Heart left ventricle (tissue), 16 donors: ENCODE results near the gene TRAPPC3L. TPM values are rescaled to one million over a fixed set of nuclear protein-coding genes. Genes with fewer than 3 reads are reported as not detected.
A peak's percentile ranks its signal among the peaks of the same experiment; 100 is the strongest.

ENCODE experiments used
- ATAC-seq, 4 donors: fragments of 200-7000 bp; cut with Tn5 transposase; one replicate each; pipeline ENCODE4 v1.9.1; 2020 to 2022; ENCODE audit warnings: moderate library complexity in 4 of 4, mild to moderate bottlenecking in 3 of 4, moderate number of reproducible peaks in 1 of 4
- DNase-seq, 5 donors: peaks; one replicate each; pipeline ENCODE4 v3.0.0-alpha.2; 2020
- H3K27ac ChIP-seq, 12 donors: fragments of 200-600 bp; sonication (generic) in 4 of 12; one replicate each; pipeline versions ENCODE4 v1.5.0 to v1.8.0; 2016 to 2022; ENCODE audit warnings: mild to moderate bottlenecking in 2 of 12
- H3K27me3 ChIP-seq, 9 donors: fragments of 200-600 bp; sonication (generic) in 2 of 9; one replicate each; pipeline versions ENCODE4 v1.5.1 to v1.8.0; 2016 to 2022; ENCODE audit warnings: mild to moderate bottlenecking in 3 of 9
- H3K36me3 ChIP-seq, 9 donors: fragments of 200-600 bp; sonication (generic) in 2 of 9; one replicate each; pipeline versions ENCODE4 v1.5.0 to v1.8.0; 2018 to 2022; ENCODE audit warnings: mild to moderate bottlenecking in 2 of 9
- H3K4me1 ChIP-seq, 12 donors: fragments of 200-600 bp; sonication (generic) in 4 of 12; one replicate each; pipeline versions ENCODE4 v1.5.0 to v1.8.0; 2016 to 2022; ENCODE audit warnings: mild to moderate bottlenecking in 3 of 12
- H3K4me3 ChIP-seq, 12 donors: fragments of 200-600 bp; sonication (generic) in 4 of 12; one replicate each; pipeline versions ENCODE4 v1.5.0 to v1.8.0; 2017 to 2022; ENCODE audit warnings: mild to moderate bottlenecking in 9 of 12, moderate library complexity in 4 of 12
- H3K9me3 ChIP-seq, 12 donors: fragments of 200-600 bp; sonication (generic) in 4 of 12; one replicate each; pipeline versions ENCODE4 v1.5.0 to v1.8.0; 2016 to 2022; ENCODE audit warnings: mild to moderate bottlenecking in 1 of 12
- POLR2A ChIP-seq, 2 donors: fragments of 450-650 bp; IDR thresholded peaks; one replicate each; pipeline ENCODE4 v1.6.1; 2017; ENCODE audit warnings: antibody characterized with exemption in 2 of 2, mild to moderate bottlenecking in 2 of 2, moderate library complexity in 2 of 2
- WGBS, 4 donors: extraction: QIAGEN DNeasy Blood & Tissue Kit in 2 of 4; methylation state at CpG; one replicate each; pipeline versions ENCODE4 v1.1.5 to v1.1.7; 2013 to 2018; 5-methylcytosine and 5-hydroxymethylcytosine counted together
- intact Hi-C, 10 donors: fragments of 100-400 bp; cut with DNase I; formaldehyde crosslinking; loops; one replicate each; pipeline versions ENCODE4 v1.11.1 to v1.14.2; 2022
- polyA plus RNA-seq, 2 donors: library from polyadenylated mRNA; stranded (reverse); fragments of 200-250 nt; gene quantifications; one replicate each; pipeline ENCODE4 v1.2.3, GENCODE V29; 2013
- total RNA-seq, 9 donors: library from RNA; depleted of rRNA in 2 of 9; stranded (reverse); fragments of >200 nt in 2 of 9; fragmentation: NEBNext Ultra II Directional in 3 of 9; extraction: Animal tissue kit (Norgen Biotek cat#: 25700) in 3 of 9; gene quantifications; one replicate each; pipeline versions ENCODE4 v1.1.0 to v1.2.4, GENCODE V29; 2016 to 2023
- TF ChIP-seq, protein P1 (sequence below), 12 donors: fragments of 200-600 bp; sonication (generic) in 4 of 12; IDR thresholded peaks; one replicate each; pipeline versions ENCODE4 v1.5.0 to v1.8.0; 2018 to 2022; ENCODE audit warnings: antibody characterized with exemption in 12 of 12, mild to moderate bottlenecking in 5 of 12
- donor health status: ischemic (EF 13 %, LVEDD 7.1; RV severe dilation, severe dysfunction).
- donor health status: healthy with polysubstance abuse.
- donor health status: DM: no; HTN: yes; CAD: no.
- donor health status: DM: no; HTN: no; CAD: no.
- donor health status: ischemic (EF 25% LVEDD 6.9; RV normal size, moderate dysfunction).
- donor health status: ischemic (EF 25% LVEDD 5.7; RV mildly dilated, moderate dysfunction).
- donor health status: healthy.
- donor health status: DM: yes; HTN: yes; CAD: no.
- donor health status: ischemic (EF 35%, LVEDD 5.7; RV mildly dilated, moderate dysfunction).
- donor health status: nonischemic (EF 11% LVEDD 7.7; RV severe dilation, severe dysfunction).
- donor health status: DM: yes; HTN: yes; CAD: no.
- donor health status: PGD.
- donor health status: ischemic (EF 29% LVEDD 5.4; RV normal size, mild dysfunction).
- donor health status: nonischemic (EF 23%, LVEDD 6.1; RV moderate dilation, normal function).

The TRAPPC3L gene
- total and polyA plus RNA-seq, 11 donors = 0.11 to 0.29 (median 0.19) TPM; not detected in 7

DNA sequence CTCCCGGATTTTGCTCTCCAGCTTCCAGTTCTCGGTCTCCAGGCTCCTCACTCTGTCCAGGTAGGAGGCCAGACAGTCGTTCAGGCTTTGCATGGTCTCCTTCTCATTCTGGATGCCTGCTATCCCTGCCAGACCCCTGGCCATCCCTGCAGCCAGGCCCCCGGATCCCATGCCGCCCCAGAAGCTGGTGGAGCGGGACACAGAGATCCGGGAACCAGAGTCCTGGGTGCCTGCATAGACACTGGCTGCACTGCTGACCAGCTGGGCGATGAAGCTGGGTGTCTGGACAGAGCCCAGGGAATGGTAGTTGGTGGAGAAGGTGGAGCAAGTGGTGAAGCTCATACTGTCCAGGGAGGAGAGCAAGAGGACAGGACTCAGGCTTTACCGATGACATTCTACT, 87.2 kb downstream of the TRAPPC3L start:
- Histone ChIP-seq H3K9me3 (no peaks in the 10 kb centered on the region), H3K4me1 (peaks cover 0 to 34% (median 0%) of the 10 kb centered on the region in 12 donors), H3K4me3 (no peak overlapping the region), H3K27me3 (peaks cover 0 to 9% (median 0%) of the 10 kb centered on the region in 9 donors), H3K36me3 (no peaks in the 10 kb centered on the region), H3K27ac (no peak overlapping the region)
- 92 to 96% (median 94%) methylated on average over 9 of the region's 9 CpGs for WGBS, 4 donors
- DNase-seq (no peak), ATAC-seq (no peak)
- intact Hi-C loops = loop anchor here in 2 of 10 donors (10.0 kb wide), 2 partner anchors 153 to 173 kb away; no protein-coding TSS in a partner anchor
- TF ChIP-seq, protein P1, sequence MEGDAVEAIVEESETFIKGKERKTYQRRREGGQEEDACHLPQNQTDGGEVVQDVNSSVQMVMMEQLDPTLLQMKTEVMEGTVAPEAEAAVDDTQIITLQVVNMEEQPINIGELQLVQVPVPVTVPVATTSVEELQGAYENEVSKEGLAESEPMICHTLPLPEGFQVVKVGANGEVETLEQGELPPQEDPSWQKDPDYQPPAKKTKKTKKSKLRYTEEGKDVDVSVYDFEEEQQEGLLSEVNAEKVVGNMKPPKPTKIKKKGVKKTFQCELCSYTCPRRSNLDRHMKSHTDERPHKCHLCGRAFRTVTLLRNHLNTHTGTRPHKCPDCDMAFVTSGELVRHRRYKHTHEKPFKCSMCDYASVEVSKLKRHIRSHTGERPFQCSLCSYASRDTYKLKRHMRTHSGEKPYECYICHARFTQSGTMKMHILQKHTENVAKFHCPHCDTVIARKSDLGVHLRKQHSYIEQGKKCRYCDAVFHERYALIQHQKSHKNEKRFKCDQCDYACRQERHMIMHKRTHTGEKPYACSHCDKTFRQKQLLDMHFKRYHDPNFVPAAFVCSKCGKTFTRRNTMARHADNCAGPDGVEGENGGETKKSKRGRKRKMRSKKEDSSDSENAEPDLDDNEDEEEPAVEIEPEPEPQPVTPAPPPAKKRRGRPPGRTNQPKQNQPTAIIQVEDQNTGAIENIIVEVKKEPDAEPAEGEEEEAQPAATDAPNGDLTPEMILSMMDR (IDR thresholded peaks at IDR 0.05) = no peak
- TF ChIP-seq POLR2A (IDR thresholded peaks at IDR 0.05) = no peak

DNA sequence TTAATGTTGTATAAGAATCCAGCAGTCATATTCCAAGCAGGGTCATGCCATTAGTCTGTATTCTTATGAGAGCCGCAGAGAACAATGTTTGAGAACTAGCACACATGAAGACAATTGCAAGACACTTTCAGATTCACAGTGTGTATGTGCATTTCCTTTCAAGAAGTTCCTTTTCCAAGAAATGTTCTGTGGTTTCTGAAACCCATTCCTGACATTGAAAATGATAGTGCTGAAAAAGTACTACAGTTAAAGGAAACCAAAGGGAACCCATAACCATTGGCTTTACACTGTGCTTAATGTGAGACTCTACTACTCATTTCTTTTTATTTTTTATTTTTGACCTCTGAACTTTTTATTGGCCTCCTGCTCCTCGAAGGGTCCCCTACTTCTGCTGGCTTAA, 88.6 kb downstream of the TRAPPC3L start:
- 80 to 82% (median 82%) methylated on average over 2 of the region's 2 CpGs for WGBS, 4 donors
- H3K36me3 ChIP-seq = no peaks in the 10 kb centered on the region
- peaks cover 0 to 32% (median 0%) of the 10 kb centered on the region in 12 donors for H3K4me1 ChIP-seq
- DNase-seq = no peak
- H3K9me3 ChIP-seq = no peaks in the 10 kb centered on the region
- H3K27ac ChIP-seq = peak overlapping the region in 1 of 12 donors; percentile 77
- intact Hi-C loops = loop anchor here in 2 of 10 donors (10.0 kb wide), 2 partner anchors 152 to 172 kb away; no protein-coding TSS in a partner anchor
- no peak overlapping the region for H3K4me3 ChIP-seq
- ATAC-seq = peak in 1 of 4 donors; percentile 26
- H3K27me3 ChIP-seq = no peaks in the 10 kb centered on the region
- TF ChIP-seq, protein P1 (IDR thresholded peaks at IDR 0.05) = no peak
- TF ChIP-seq POLR2A (IDR thresholded peaks at IDR 0.05) = no peak

DNA sequence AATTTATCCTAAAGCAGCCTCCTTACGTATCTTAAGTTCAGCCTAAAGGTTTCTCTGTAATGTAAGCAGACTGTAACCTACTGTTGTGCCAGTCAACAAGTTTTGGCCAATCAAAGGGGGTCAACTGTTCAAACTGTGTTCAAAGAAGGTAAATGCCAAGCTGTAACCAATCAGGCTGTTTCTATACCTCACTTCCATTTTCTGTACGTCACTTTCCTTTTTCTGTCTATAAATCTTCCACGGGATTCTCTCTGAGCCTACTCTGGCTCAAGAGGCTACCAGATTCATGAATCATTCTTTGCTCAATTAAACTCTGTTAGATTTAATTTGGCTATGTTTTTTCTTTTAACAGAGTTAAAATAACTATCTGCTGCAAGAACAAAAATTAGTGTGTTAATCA, 89.4 kb downstream of the TRAPPC3L start:
- no peaks in the 10 kb centered on the region for H3K9me3 ChIP-seq
- DNase-seq = no peak
- no peak for ATAC-seq
- intact Hi-C loops = loop anchor here in 2 of 10 donors (10.0 kb wide), 2 partner anchors 151 to 171 kb away; no protein-coding TSS in a partner anchor
- H3K4me1 ChIP-seq = peaks cover 0 to 37% (median 0%) of the 10 kb centered on the region in 12 donors
- H3K36me3 ChIP-seq = no peaks in the 10 kb centered on the region
- H3K27me3 ChIP-seq = no peaks in the 10 kb centered on the region
- TF ChIP-seq, protein P1 (IDR thresholded peaks at IDR 0.05) = no peak
- TF ChIP-seq POLR2A (IDR thresholded peaks at IDR 0.05) = no peak
- H3K4me3 ChIP-seq = no peak overlapping the region
- WGBS, 4 donors = 93 to 95% (median 94%) methylated on average over 3 of the region's 3 CpGs
- H3K27ac ChIP-seq = peak overlapping the region in 1 of 12 donors; percentile 77

DNA sequence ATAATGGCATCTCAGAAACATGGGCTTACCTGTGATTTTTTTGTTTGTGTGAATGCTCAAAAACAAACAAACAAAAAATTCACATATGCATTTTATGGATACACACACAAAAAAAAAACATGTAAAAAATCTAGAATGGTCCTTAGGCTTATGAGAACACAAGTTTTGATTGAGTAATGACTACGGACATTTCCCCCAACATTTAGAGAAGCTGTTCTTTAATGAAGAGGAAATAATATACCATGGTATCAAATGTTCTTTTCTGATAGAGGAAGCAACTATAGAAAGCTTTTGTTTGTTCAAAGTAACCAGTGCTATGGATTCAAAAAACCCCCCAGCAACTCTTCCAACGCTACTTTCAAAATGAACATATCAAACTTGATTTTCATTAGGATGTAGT, 93.0 kb downstream of the TRAPPC3L start:
- Histone ChIP-seq H3K27ac (no peak overlapping the region), H3K9me3 (no peaks in the 10 kb centered on the region), H3K36me3 (no peaks in the 10 kb centered on the region), H3K4me3 (no peak overlapping the region), H3K27me3 (no peaks in the 10 kb centered on the region), H3K4me1 (peaks cover 0 to 58% (median 0%) of the 10 kb centered on the region in 12 donors)
- TF ChIP-seq, protein P1 (IDR thresholded peaks at IDR 0.05) = no peak
- TF ChIP-seq POLR2A (IDR thresholded peaks at IDR 0.05) = no peak
- intact Hi-C loops = loop anchor here in 2 of 10 donors (10.0 kb wide), 2 partner anchors 148 to 168 kb away; no protein-coding TSS in a partner anchor
- WGBS, 4 donors = 89 to 94% (median 91%) methylated on average over 2 of the region's 2 CpGs
- DNase-seq (no peak), ATAC-seq (no peak)
